C4-2B (cell line): Measurements from ENCODE around the gene HERC2.

ENCODE experiments used
- CTCF ChIP-seq: fragments of 450-650 bp; conservative IDR thresholded peaks from 2 replicates; pipeline ENCODE4 v1.5.1; 2017; ENCODE audit warnings: mild to moderate bottlenecking
- ZFX ChIP-seq: fragments of 450-650 bp; IDR thresholded peaks from 2 replicates; pipeline ENCODE4 v1.6.1; 2017

GRCh38 chr15:28118531-28118930, 203.4 kb downstream of the HERC2 start:
- TF ChIP-seq CTCF (no peak), ZFX (no peak)
